Right lobe of liver (tissue), 6 donors: Measurements from ENCODE around the gene SH3GL1. TPM values are rescaled to one million over a fixed set of nuclear protein-coding genes. Genes with fewer than 3 reads are reported as not detected.

Experiments
- ATAC-seq, 4 donors: fragments of 200-7000 bp; cut with Tn5 transposase; one replicate each; pipeline ENCODE4 v1.9.1; 2020; ENCODE audit warnings: mild to moderate bottlenecking in 4 of 4, moderate library complexity in 4 of 4
- DNase-seq, 3 donors: peaks; one replicate each; pipeline ENCODE4 v3.0.0-alpha.2; 2020
- H3K27ac ChIP-seq, 3 donors: fragments of 200-600 bp; one replicate each; pipeline ENCODE4 v1.8.0; 2022
- H3K27me3 ChIP-seq, 2 donors: fragments of 200-600 bp; one replicate each; pipeline ENCODE4 v1.8.0; 2022
- H3K36me3 ChIP-seq, 4 donors: fragments of 200-600 bp; sonication (generic) in 1 of 4; one replicate each; pipeline versions ENCODE4 v1.5.1 to v1.8.0; 2017 to 2022; ENCODE audit warnings: control low read depth in 1 of 4
- H3K4me1 ChIP-seq, 4 donors: fragments of 200-600 bp; sonication (generic) in 1 of 4; one replicate each; pipeline versions ENCODE4 v1.5.1 to v1.8.0; 2017 to 2022; ENCODE audit warnings: control low read depth in 1 of 4
- H3K4me3 ChIP-seq, 3 donors: fragments of 200-600 bp; one replicate each; pipeline ENCODE4 v1.8.0; 2022
- H3K9me3 ChIP-seq, 4 donors: fragments of 200-600 bp; sonication (generic) in 1 of 4; one replicate each; pipeline versions ENCODE4 v1.5.1 to v1.8.0; 2017 to 2022; ENCODE audit warnings: control low read depth in 1 of 4
- POLR2A ChIP-seq: fragments of 450-650 bp; IDR thresholded peaks from one replicate; pipeline ENCODE4 v1.6.1; 2017; ENCODE audit warnings: antibody characterized with exemption, mild to moderate bottlenecking
- WGBS: methylation state at CpG from one replicate; pipeline ENCODE4 v1.1.6; 2018; ENCODE audit warnings: low coverage, low lambda C conversion rate; ENCODE audit not compliant: insufficient coverage; ENCODE audit errors: missing lambda C conversion rate; 5-methylcytosine and 5-hydroxymethylcytosine counted together
- intact Hi-C, 2 donors: fragments of 100-400 bp; cut with DNase I; formaldehyde crosslinking; loops; one replicate each; pipeline versions ENCODE4 v1.11.2 to v1.14.1; 2022
- long read RNA-seq: library from polyadenylated mRNA; unstranded; transcript quantifications from one replicate; pipeline ENCODE4 v2.0.0, GENCODE V29; 2019
- total RNA-seq, 6 experiments: library from RNA; depleted of rRNA in 2 of 6; stranded (reverse); fragments of >200 nt in 2 of 6; fragmentation: NEBNext Ultra II Directional in 3 of 6; extraction: Animal tissue kit (Norgen Biotek cat#: 25700) in 3 of 6; gene quantifications; one replicate each; pipeline versions ENCODE4 v1.1.0 to v1.2.4, GENCODE V29; 2016 to 2023
- TF ChIP-seq, protein P1 (sequence below), 4 donors: fragments of 200-600 bp in 3 of 4; fragments of 450-650 bp in 1 of 4; IDR thresholded peaks; one replicate each; pipeline versions ENCODE4 v1.5.1 to v1.8.0; 2016 to 2022; ENCODE audit warnings: antibody characterized with exemption in 4 of 4, mild to moderate bottlenecking in 2 of 4
- donor health status: DM: no; HTN: yes; CAD: no.
- donor health status: DM: no; HTN: no; CAD: no.
- donor health status: DM: no; HTN: no; CAD: no.
- donor health status: DM: no; HTN: yes; CAD: no.
- donor health status: DM: no; HTN: yes; CAD: no.

The SH3GL1 gene, protein sequence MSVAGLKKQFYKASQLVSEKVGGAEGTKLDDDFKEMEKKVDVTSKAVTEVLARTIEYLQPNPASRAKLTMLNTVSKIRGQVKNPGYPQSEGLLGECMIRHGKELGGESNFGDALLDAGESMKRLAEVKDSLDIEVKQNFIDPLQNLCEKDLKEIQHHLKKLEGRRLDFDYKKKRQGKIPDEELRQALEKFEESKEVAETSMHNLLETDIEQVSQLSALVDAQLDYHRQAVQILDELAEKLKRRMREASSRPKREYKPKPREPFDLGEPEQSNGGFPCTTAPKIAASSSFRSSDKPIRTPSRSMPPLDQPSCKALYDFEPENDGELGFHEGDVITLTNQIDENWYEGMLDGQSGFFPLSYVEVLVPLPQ
- total RNA-seq, result 10 to 100 TPM; 22.6 to 47.7 (median 25.2) TPM
- long read RNA-seq, partial matches to known transcripts, result 0 of 2 reads
- long read RNA-seq, other reads (novel, unspliced or antisense), result 1 of 2 reads

- 0% methylated on average over 6 of the region's 90 CpGs for WGBS
- peak within 1 kb of the TSS; percentile 93 to 100 (median 99) for H3K4me3 ChIP-seq
- H3K27me3 ChIP-seq, result no peaks in the 10 kb centered on the region
- intact Hi-C loops, result loop anchor here in 1 of 2 donors (10.0 kb wide), 1 partner anchor 54 kb away; the partner anchor contains the start of gene UBXN6
- H3K4me1 ChIP-seq, result peaks cover 0 to 36% (median 13%) of the 10 kb centered on the region in 4 donors
- no peaks in the 10 kb centered on the region for H3K9me3 ChIP-seq
- TF ChIP-seq, protein P1, sequence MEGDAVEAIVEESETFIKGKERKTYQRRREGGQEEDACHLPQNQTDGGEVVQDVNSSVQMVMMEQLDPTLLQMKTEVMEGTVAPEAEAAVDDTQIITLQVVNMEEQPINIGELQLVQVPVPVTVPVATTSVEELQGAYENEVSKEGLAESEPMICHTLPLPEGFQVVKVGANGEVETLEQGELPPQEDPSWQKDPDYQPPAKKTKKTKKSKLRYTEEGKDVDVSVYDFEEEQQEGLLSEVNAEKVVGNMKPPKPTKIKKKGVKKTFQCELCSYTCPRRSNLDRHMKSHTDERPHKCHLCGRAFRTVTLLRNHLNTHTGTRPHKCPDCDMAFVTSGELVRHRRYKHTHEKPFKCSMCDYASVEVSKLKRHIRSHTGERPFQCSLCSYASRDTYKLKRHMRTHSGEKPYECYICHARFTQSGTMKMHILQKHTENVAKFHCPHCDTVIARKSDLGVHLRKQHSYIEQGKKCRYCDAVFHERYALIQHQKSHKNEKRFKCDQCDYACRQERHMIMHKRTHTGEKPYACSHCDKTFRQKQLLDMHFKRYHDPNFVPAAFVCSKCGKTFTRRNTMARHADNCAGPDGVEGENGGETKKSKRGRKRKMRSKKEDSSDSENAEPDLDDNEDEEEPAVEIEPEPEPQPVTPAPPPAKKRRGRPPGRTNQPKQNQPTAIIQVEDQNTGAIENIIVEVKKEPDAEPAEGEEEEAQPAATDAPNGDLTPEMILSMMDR (IDR thresholded peaks at IDR 0.05), result peak; percentile 92 to 99 (median 96)
- peak; percentile 94 for TF ChIP-seq POLR2A
- ATAC-seq, result peak; percentile 68 to 77 (median 72)
- peak within 1 kb of the TSS; percentile 88 to 97 (median 97) for H3K27ac ChIP-seq
- peaks cover 0 to 9% (median 3%) of the 10 kb centered on the region in 4 donors for H3K36me3 ChIP-seq
- DNase-seq, result peak; percentile 92 to 94 (median 94)
These were observed at the start of gene SH3GL1 for GRCh38 chr19:4400135-4400936. TSS of gene SH3GL1 (minus strand) at chr19:4400547. CDS start at chr19:4400368, 179 bp downstream.

DNA sequence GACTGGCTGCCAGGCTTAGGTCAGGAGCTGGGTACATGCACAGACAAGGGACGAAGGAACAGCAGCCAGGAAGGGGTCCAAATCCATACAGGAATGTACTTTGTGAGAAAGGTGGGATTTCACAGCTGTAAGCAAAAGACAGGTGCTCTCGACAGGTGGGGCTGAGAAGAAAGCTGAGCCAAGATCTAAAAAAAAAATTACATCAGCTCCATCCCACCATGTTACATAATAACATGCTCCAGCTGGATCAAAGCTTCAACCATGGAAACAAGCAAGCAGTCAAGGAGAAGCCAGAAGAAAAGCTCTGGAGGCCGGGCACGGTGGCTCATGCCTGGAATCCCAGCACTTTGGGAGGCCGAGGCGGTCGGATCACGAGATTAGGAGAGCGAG, 49.3 kb upstream of the SH3GL1 start:
- no peak overlapping the region for H3K4me3 ChIP-seq
- TF ChIP-seq, protein P1 (IDR thresholded peaks at IDR 0.05), result no peak
- TF ChIP-seq POLR2A, result no peak
- intact Hi-C loops, result loop anchor here in 1 of 2 donors (10.0 kb wide), 1 partner anchor 45 kb away; the partner anchor contains the start of genes CHAF1A and SH3GL1
- peak overlapping the region in 2 of 3 donors; percentile 63 to 83 for H3K27ac ChIP-seq
- no peaks in the 10 kb centered on the region for H3K9me3 ChIP-seq
- WGBS, result 85% methylated on average over 9 of the region's 9 CpGs
- H3K4me1 ChIP-seq, result peaks cover 0 to 18% (median 8%) of the 10 kb centered on the region in 4 donors
- ATAC-seq, result no peak
- H3K27me3 ChIP-seq, result no peaks in the 10 kb centered on the region
- peaks cover 9 to 68% (median 40%) of the 10 kb centered on the region in 4 donors for H3K36me3 ChIP-seq
- no peak for DNase-seq

DNA sequence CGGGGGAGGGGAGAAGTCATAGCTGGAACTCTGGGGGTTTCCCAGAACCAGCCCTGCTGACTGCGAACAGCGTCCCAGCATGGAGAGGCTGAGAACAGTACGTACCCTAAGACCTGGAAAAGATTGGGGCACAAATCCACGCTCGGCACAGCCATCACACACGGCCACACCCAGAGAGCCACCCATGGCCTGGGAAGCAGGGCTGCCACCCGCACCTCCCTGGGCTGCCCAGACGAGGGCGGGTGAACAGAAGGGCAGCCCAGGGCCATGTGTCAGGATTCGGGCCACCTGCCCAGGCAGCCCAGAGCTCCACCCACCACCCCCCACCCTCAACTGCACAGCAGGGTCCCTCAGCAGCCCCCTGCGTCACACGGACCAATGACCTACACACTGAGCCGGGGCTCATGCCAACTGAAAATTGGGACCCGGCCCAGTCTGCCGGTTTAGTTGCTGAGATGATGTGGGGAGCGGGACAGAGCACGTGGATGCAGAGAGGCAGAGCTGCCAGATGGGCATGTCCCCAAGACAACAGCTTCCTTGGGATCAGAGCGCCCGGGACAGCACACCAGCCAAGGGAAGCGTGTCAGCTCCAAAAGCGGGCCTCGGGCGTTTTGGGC, 48.8 kb upstream of the SH3GL1 start:
- Histone ChIP-seq H3K36me3 (peaks cover 9 to 68% (median 40%) of the 10 kb centered on the region in 4 donors), H3K4me1 (peaks cover 0 to 18% (median 8%) of the 10 kb centered on the region in 4 donors), H3K27ac (peak overlapping the region in 2 of 3 donors; percentile 63 to 83), H3K27me3 (no peaks in the 10 kb centered on the region), H3K4me3 (peak overlapping the region in 1 of 3 donors; percentile 6), H3K9me3 (no peaks in the 10 kb centered on the region)
- peak; percentile 78 to 87 (median 80) for ATAC-seq
- whole genome bisulfite sequencing, result 55% methylated on average over 4 of the region's 24 CpGs
- TF ChIP-seq, protein P1 (IDR thresholded peaks at IDR 0.05), result peak in 2 of 4 donors; percentile 24 to 38
- TF ChIP-seq POLR2A, result no peak
- peak; percentile 73 to 95 (median 92) for DNase-seq
- intact Hi-C loops, result no loop called here
